HFF-Myc (cell line): ENCODE results near the gene NIPSNAP3A.

Source experiments
- DNase-seq: peaks from one replicate; pipeline ENCODE4 v3.0.0-alpha.2; 2011; ENCODE audit warnings: low read depth; ENCODE audit errors: extremely low read depth
- H3K4me3 ChIP-seq: replicated peaks from 2 replicates; pipeline ENCODE4 v1.5.1; 2011; ENCODE audit warnings: low read depth, mild to moderate bottlenecking, control low read depth, low read length
- CTCF ChIP-seq: IDR thresholded peaks from 2 replicates; pipeline ENCODE4 v1.5.1; 2012; ENCODE audit warnings: mild to moderate bottlenecking, low read depth, low read length, control low read depth; ENCODE audit errors: missing control alignments

NIPSNAP3A gene

GRCh38 chr9:104787306-104788015 is 40.0 kb downstream of the NIPSNAP3A start:
- no peak overlapping the region for H3K4me3 ChIP-seq
- no peak for TF ChIP-seq CTCF
- no peak for DNase-seq

- no peak for TF ChIP-seq CTCF
- no peak for DNase-seq
- no peak overlapping the region for H3K4me3 ChIP-seq
Observed at GRCh38 chr9:104788251-104788650, 40.8 kb downstream of the NIPSNAP3A start.

GRCh38 chr9:104794070-104794469 is 46.6 kb downstream of the NIPSNAP3A start:
- H3K4me3 ChIP-seq: no peak overlapping the region
- TF ChIP-seq CTCF: no peak
- no peak for DNase-seq

- H3K4me3 ChIP-seq: no peak overlapping the region
- no peak for DNase-seq
- no peak for TF ChIP-seq CTCF
Observed at GRCh38 chr9:104795082-104795481, 47.6 kb downstream of the NIPSNAP3A start.

- DNase-seq: no peak
- no peak for TF ChIP-seq CTCF
- H3K4me3 ChIP-seq: no peak overlapping the region
Observed at GRCh38 chr9:104795857-104796256, 48.4 kb downstream of the NIPSNAP3A start.

- H3K4me3 ChIP-seq: no peak overlapping the region
- peak; percentile 9 for DNase-seq
- no peak for TF ChIP-seq CTCF
Observed at GRCh38 chr9:104798209-104798995, 50.9 kb downstream of the NIPSNAP3A start.
